ENCODE measurements around the gene SAFB.

The SAFB gene

GRCh38 chr19:5587661-5588060 lies 35.2 kb upstream of the SAFB start:
- DNase-seq (no peak), ATAC-seq (ENCODE audit: insufficient read depth, low read depth) (no peak)
- Histone ChIP-seq H3K9ac (ENCODE audit: low read depth, low read length) (no peak overlapping the region), H3K4me2 (ENCODE audit: insufficient read depth, low read length) (no peak overlapping the region), H4K20me1 (ENCODE audit: insufficient read depth, low read length) (peaks cover 49% of the 10 kb centered on the region), H3K27me3 (ENCODE audit: insufficient read depth, low read length, poor library complexity) (no peaks in the 10 kb centered on the region), H3K4me3 (ENCODE audit: low read depth in 1 of 2, low read length in 2 of 2) (no peak overlapping the region), H3K9me3 (ENCODE audit: insufficient read depth, low read length, severe bottlenecking) (no peaks in the 10 kb centered on the region), H3K27ac (ENCODE audit: low read length) (no peak overlapping the region), H3K79me2 (ENCODE audit: insufficient read depth, low read length) (no peaks in the 10 kb centered on the region), H3K4me1 (ENCODE audit: insufficient read depth, low read length) (no peaks in the 10 kb centered on the region), H2AFZ (ENCODE audit: low read depth, low read length) (no peak overlapping the region), H3K36me3 (ENCODE audit: insufficient read depth, low read length) (peaks cover 76% of the 10 kb centered on the region)
- TF ChIP-seq EZH2 (IDR thresholded peaks at IDR 0.05; ENCODE audit: borderline replicate concordance, low read depth, low read length, severe bottlenecking), result no peak
- TF ChIP-seq CTCF (IDR thresholded peaks at IDR 0.05; ENCODE audit: borderline replicate concordance, extremely low read depth, low read length, poor library complexity, severe bottlenecking), result no peak

- Histone ChIP-seq H3K36me3 (ENCODE audit: insufficient read depth, low read length) (peaks cover 79% of the 10 kb centered on the region), H3K4me1 (ENCODE audit: insufficient read depth, low read length) (no peaks in the 10 kb centered on the region)
- no peak for TF ChIP-seq EZH2 (IDR thresholded peaks at IDR 0.05; ENCODE audit: borderline replicate concordance, low read depth, low read length, severe bottlenecking)
- no peak for TF ChIP-seq CTCF (IDR thresholded peaks at IDR 0.05; ENCODE audit: borderline replicate concordance, extremely low read depth, low read length, poor library complexity, severe bottlenecking)
Measured at GRCh38 chr19:5588441-5588840, 34.4 kb upstream of the SAFB start.

GRCh38 chr19:5588906-5589676 lies 33.8 kb upstream of the SAFB start:
- no peak overlapping the region for H3K9ac ChIP-seq (ENCODE audit: low read depth, low read length)
- peaks cover 53% of the 10 kb centered on the region for H4K20me1 ChIP-seq (ENCODE audit: insufficient read depth, low read length)
- no peak overlapping the region for H3K4me2 ChIP-seq (ENCODE audit: insufficient read depth, low read length)
- no peaks in the 10 kb centered on the region for H3K4me1 ChIP-seq (ENCODE audit: insufficient read depth, low read length)
- no peaks in the 10 kb centered on the region for H3K27me3 ChIP-seq (ENCODE audit: insufficient read depth, low read length, poor library complexity)
- no peaks in the 10 kb centered on the region for H3K79me2 ChIP-seq (ENCODE audit: insufficient read depth, low read length)
- TF ChIP-seq CTCF (IDR thresholded peaks at IDR 0.05; ENCODE audit: borderline replicate concordance, extremely low read depth, low read length, poor library complexity, severe bottlenecking) (no peak), EZH2 (IDR thresholded peaks at IDR 0.05; ENCODE audit: borderline replicate concordance, low read depth, low read length, severe bottlenecking) (no peak)
- H2AFZ ChIP-seq (ENCODE audit: low read depth, low read length), result no peak overlapping the region
- ATAC-seq (ENCODE audit: insufficient read depth, low read depth) (no peak), DNase-seq (no peak)
- no peak overlapping the region for H3K27ac ChIP-seq (ENCODE audit: low read length)
- H3K4me3 ChIP-seq (ENCODE audit: low read depth in 1 of 2, low read length in 2 of 2), result no peak overlapping the region
- no peaks in the 10 kb centered on the region for H3K9me3 ChIP-seq (ENCODE audit: insufficient read depth, low read length, severe bottlenecking)
- H3K36me3 ChIP-seq (ENCODE audit: insufficient read depth, low read length), result peaks cover 86% of the 10 kb centered on the region

More at GRCh38 chr19:5588441-5588840, 34.4 kb upstream of the SAFB start:
- no peak overlapping the region for H3K4me2 ChIP-seq (ENCODE audit: insufficient read depth, low read length)
- no peak overlapping the region for H2AFZ ChIP-seq (ENCODE audit: low read depth, low read length)
- no peaks in the 10 kb centered on the region for H3K27me3 ChIP-seq (ENCODE audit: insufficient read depth, low read length, poor library complexity)
- H3K79me2 ChIP-seq (ENCODE audit: insufficient read depth, low read length), result no peaks in the 10 kb centered on the region
- no peak overlapping the region for H3K4me3 ChIP-seq (ENCODE audit: low read depth in 1 of 2, low read length in 2 of 2)
- H3K27ac ChIP-seq (ENCODE audit: low read length), result no peak overlapping the region
- DNase-seq, result no peak
- H4K20me1 ChIP-seq (ENCODE audit: insufficient read depth, low read length), result peaks cover 49% of the 10 kb centered on the region
- ATAC-seq (ENCODE audit: insufficient read depth, low read depth), result no peak
- no peak overlapping the region for H3K9ac ChIP-seq (ENCODE audit: low read depth, low read length)
- H3K9me3 ChIP-seq (ENCODE audit: insufficient read depth, low read length, severe bottlenecking), result no peaks in the 10 kb centered on the region

Measured in DND-41 (cell line).